WTC11 (cell line): ENCODE measurements around the gene NEO1. TPM values are rescaled to one million over a fixed set of nuclear protein-coding genes. Genes with fewer than 3 reads are reported as not detected.

Experiments
- ATAC-seq: fragments of 200-7000 bp; cut with Tn5 transposase; 2 replicates; pipeline ENCODE4 v1.10.0; 2021; ENCODE audit warnings: mild to moderate bottlenecking, moderate library complexity
- CTCF ChIA-PET: fragments of 300-600 bp; sonication (Branson Sonifier 250); formaldehyde crosslinking; loops from one replicate; lab custom pipeline; 2021; ENCODE audit warnings: antibody characterized with exemption; lab: Charles Lee
- POLR2A ChIA-PET: fragments of 350-600 bp; sonication (Branson Sonifier 250); formaldehyde crosslinking; loops from one replicate; lab custom pipeline; 2021; ENCODE audit warnings: antibody characterized with exemption; lab: Charles Lee
- DNase-seq: peaks from one replicate; pipeline ENCODE4 v3.0.0; 2021; ENCODE audit warnings: low spot score
- H3K27ac Mint-ChIP-seq: 2 replicates; pipeline ENCODE4 v1.8.0; 2021; ENCODE audit warnings: mixed read lengths
- H3K27me3 Mint-ChIP-seq: 2 replicates; pipeline ENCODE4 v1.8.0; 2021; ENCODE audit warnings: low read depth, mild to moderate bottlenecking, moderate library complexity, mixed read lengths
- H3K36me3 Mint-ChIP-seq: 2 replicates; pipeline ENCODE4 v1.8.0; 2021; ENCODE audit warnings: mixed read lengths
- H3K4me1 Mint-ChIP-seq: 2 replicates; pipeline ENCODE4 v1.8.0; 2022; ENCODE audit warnings: mixed read lengths
- H3K4me3 Mint-ChIP-seq: 2 replicates; pipeline ENCODE4 v1.8.0; 2021; ENCODE audit warnings: mild to moderate bottlenecking, moderate library complexity, mixed read lengths
- H3K9me3 Mint-ChIP-seq: 2 replicates; pipeline ENCODE4 v1.8.0; 2021; ENCODE audit warnings: mixed read lengths
- CBFB ChIP-seq: sonication (generic); formaldehyde crosslinking; IDR thresholded peaks from 2 replicates; pipeline ENCODE4 v1.8.1; 2022; ENCODE audit warnings: mild to moderate bottlenecking, low read depth, missing genetic modification reagents
- ELF4 ChIP-seq: sonication (generic); formaldehyde crosslinking; IDR thresholded peaks from 2 replicates; pipeline ENCODE4 v1.8.1; 2022; ENCODE audit warnings: low read depth, mild to moderate bottlenecking, moderate library complexity, missing genetic modification reagents
- EMX1 ChIP-seq: fragments of 250-450 bp; sonication (Bioruptor Pico); IDR thresholded peaks from 2 replicates; pipeline ENCODE4 v1.8.0; 2021; ENCODE audit warnings: mild to moderate bottlenecking
- GABPB1 ChIP-seq: sonication (generic); formaldehyde crosslinking; IDR thresholded peaks from 2 replicates; pipeline ENCODE4 v1.8.1; 2023; ENCODE audit warnings: mild to moderate bottlenecking, missing genetic modification reagents
- KAT7 ChIP-seq: sonication (generic); formaldehyde crosslinking; IDR thresholded peaks from 2 replicates; pipeline ENCODE4 v1.8.1; 2023; ENCODE audit warnings: missing genetic modification reagents, mild to moderate bottlenecking, borderline replicate concordance
- NFATC4 ChIP-seq: fragments of 250-450 bp; sonication (Bioruptor Pico); IDR thresholded peaks from 2 replicates; pipeline ENCODE4 v1.9.0; 2021; ENCODE audit warnings: mild to moderate bottlenecking
- OVOL2 ChIP-seq: fragments of 250-450 bp; sonication (Bioruptor Pico); IDR thresholded peaks from 2 replicates; pipeline ENCODE4 v1.9.0; 2021; ENCODE audit warnings: mild to moderate bottlenecking, borderline replicate concordance
- RELA ChIP-seq: sonication (generic); formaldehyde crosslinking; IDR thresholded peaks from 2 replicates; pipeline ENCODE4 v1.8.1; 2022; ENCODE audit warnings: missing genetic modification reagents, mild to moderate bottlenecking, borderline replicate concordance
- SMAD3 ChIP-seq: sonication (generic); formaldehyde crosslinking; IDR thresholded peaks from 2 replicates; pipeline ENCODE4 v1.8.0; 2022; ENCODE audit warnings: missing genetic modification reagents, mild to moderate bottlenecking, borderline replicate concordance
- SP1 ChIP-seq: sonication (generic); formaldehyde crosslinking; conservative IDR thresholded peaks from 2 replicates; pipeline ENCODE4 v1.8.1; 2022; ENCODE audit warnings: missing genetic modification reagents
- TCF7 ChIP-seq: sonication (generic); formaldehyde crosslinking; IDR thresholded peaks from 2 replicates; pipeline ENCODE4 v1.8.0; 2022; ENCODE audit warnings: mild to moderate bottlenecking, low read depth, missing genetic modification reagents, moderate library complexity
- ZNF138 ChIP-seq: sonication (generic); formaldehyde crosslinking; conservative IDR thresholded peaks from 2 replicates; pipeline ENCODE4 v1.8.1; 2022; ENCODE audit warnings: mild to moderate bottlenecking, moderate library complexity, missing genetic modification reagents
- ZNF423 ChIP-seq: fragments of 250-450 bp; sonication (Bioruptor Pico); IDR thresholded peaks from 2 replicates; pipeline ENCODE4 v2.1.2; 2022; ENCODE audit warnings: mild to moderate bottlenecking, moderate library complexity
- ZNF671 ChIP-seq: fragments of 250-450 bp; sonication (Bioruptor Pico); IDR thresholded peaks from 2 replicates; pipeline ENCODE4 v1.8.0; 2021; ENCODE audit warnings: mild to moderate bottlenecking
- total RNA-seq: library from RNA; stranded (reverse); gene quantifications from 3 replicates; pipeline ENCODE4 v1.2.3, GENCODE V29; 2021
- TF ChIP-seq, protein P1 (sequence below): fragments of 250-450 bp; sonication (Bioruptor Pico); IDR thresholded peaks from 2 replicates; pipeline ENCODE4 v2.1.2; 2022; ENCODE audit warnings: mild to moderate bottlenecking, moderate library complexity
- TF ChIP-seq, protein P2 (sequence below): sonication (generic); formaldehyde crosslinking; IDR thresholded peaks from 2 replicates; pipeline ENCODE4 v1.8.1; 2023; ENCODE audit warnings: mild to moderate bottlenecking, missing genetic modification reagents, moderate library complexity
- TF ChIP-seq, protein P3 (sequence below): sonication (generic); formaldehyde crosslinking; IDR thresholded peaks from 2 replicates; pipeline ENCODE4 v1.8.0; 2023; ENCODE audit warnings: mild to moderate bottlenecking, missing genetic modification reagents
- TF ChIP-seq, protein P4 (sequence below): sonication (generic); formaldehyde crosslinking; IDR thresholded peaks from 2 replicates; pipeline ENCODE4 v1.8.1; 2022; ENCODE audit warnings: mild to moderate bottlenecking, moderate library complexity, missing genetic modification reagents
- TF ChIP-seq, protein P5 (sequence below): sonication (generic); formaldehyde crosslinking; IDR thresholded peaks from 2 replicates; pipeline ENCODE4 v1.8.0; 2023; ENCODE audit warnings: missing genetic modification reagents
- TF ChIP-seq, protein P6 (sequence below): sonication (generic); formaldehyde crosslinking; IDR thresholded peaks from 2 replicates; pipeline ENCODE4 v1.8.1; 2023; ENCODE audit warnings: mild to moderate bottlenecking, missing genetic modification reagents

Gene NEO1
- total RNA-seq, 1 experiment from 2014 or later, result 37.1 TPM

DNA sequence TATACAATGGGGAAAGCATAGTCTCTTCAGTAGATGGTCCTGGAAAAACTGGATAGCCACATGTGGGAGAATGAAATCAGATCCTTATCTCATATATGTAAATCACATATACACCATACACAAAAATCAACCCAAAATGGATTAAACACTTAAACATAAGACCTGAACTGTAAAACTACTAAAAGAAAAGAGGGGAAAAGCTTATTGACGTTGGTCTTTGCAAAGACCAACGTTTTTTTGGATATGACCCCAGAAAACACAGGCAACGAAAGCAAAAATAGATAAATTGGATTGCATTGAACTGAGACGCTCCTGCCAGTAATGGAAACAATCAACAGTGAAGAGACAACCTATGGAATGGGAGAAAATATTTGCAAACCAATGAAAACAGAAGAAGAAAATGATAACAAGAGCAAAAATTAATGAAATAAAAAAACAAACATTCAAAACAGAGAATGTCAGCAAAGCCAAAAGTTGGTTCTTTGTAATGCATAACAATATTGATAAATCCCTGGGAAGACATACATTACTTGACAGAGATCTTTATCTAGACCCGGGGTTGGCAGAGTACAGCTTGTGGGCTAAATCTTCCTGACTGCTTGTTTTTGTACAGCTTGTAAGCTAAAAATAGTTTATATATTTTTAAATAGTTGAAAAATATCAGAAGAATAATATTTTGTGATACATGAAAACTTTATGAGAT, 86.9 kb downstream of the NEO1 start (continued):
- TF ChIP-seq, protein P1, sequence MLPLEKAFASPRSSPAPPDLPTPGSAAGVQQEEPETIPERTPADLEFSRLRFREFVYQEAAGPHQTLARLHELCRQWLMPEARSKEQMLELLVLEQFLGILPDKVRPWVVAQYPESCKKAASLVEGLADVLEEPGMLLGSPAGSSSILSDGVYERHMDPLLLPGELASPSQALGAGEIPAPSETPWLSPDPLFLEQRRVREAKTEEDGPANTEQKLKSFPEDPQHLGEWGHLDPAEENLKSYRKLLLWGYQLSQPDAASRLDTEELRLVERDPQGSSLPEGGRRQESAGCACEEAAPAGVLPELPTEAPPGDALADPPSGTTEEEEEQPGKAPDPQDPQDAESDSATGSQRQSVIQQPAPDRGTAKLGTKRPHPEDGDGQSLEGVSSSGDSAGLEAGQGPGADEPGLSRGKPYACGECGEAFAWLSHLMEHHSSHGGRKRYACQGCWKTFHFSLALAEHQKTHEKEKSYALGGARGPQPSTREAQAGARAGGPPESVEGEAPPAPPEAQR (CRISPR knock-in tag), result no peak
- TF ChIP-seq ZNF138 (CRISPR knock-in tag) (no peak), TCF7 (no peak), SMAD3 (CRISPR knock-in tag) (no peak), CBFB (CRISPR knock-in tag) (no peak)
- TF ChIP-seq, protein P2, sequence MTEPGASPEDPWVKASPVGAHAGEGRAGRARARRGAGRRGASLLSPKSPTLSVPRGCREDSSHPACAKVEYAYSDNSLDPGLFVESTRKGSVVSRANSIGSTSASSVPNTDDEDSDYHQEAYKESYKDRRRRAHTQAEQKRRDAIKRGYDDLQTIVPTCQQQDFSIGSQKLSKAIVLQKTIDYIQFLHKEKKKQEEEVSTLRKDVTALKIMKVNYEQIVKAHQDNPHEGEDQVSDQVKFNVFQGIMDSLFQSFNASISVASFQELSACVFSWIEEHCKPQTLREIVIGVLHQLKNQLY (CRISPR knock-in tag), result no peak
- TF ChIP-seq, protein P3, sequence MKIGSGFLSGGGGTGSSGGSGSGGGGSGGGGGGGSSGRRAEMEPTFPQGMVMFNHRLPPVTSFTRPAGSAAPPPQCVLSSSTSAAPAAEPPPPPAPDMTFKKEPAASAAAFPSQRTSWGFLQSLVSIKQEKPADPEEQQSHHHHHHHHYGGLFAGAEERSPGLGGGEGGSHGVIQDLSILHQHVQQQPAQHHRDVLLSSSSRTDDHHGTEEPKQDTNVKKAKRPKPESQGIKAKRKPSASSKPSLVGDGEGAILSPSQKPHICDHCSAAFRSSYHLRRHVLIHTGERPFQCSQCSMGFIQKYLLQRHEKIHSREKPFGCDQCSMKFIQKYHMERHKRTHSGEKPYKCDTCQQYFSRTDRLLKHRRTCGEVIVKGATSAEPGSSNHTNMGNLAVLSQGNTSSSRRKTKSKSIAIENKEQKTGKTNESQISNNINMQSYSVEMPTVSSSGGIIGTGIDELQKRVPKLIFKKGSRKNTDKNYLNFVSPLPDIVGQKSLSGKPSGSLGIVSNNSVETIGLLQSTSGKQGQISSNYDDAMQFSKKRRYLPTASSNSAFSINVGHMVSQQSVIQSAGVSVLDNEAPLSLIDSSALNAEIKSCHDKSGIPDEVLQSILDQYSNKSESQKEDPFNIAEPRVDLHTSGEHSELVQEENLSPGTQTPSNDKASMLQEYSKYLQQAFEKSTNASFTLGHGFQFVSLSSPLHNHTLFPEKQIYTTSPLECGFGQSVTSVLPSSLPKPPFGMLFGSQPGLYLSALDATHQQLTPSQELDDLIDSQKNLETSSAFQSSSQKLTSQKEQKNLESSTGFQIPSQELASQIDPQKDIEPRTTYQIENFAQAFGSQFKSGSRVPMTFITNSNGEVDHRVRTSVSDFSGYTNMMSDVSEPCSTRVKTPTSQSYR (CRISPR knock-in tag), result no peak

DNA sequence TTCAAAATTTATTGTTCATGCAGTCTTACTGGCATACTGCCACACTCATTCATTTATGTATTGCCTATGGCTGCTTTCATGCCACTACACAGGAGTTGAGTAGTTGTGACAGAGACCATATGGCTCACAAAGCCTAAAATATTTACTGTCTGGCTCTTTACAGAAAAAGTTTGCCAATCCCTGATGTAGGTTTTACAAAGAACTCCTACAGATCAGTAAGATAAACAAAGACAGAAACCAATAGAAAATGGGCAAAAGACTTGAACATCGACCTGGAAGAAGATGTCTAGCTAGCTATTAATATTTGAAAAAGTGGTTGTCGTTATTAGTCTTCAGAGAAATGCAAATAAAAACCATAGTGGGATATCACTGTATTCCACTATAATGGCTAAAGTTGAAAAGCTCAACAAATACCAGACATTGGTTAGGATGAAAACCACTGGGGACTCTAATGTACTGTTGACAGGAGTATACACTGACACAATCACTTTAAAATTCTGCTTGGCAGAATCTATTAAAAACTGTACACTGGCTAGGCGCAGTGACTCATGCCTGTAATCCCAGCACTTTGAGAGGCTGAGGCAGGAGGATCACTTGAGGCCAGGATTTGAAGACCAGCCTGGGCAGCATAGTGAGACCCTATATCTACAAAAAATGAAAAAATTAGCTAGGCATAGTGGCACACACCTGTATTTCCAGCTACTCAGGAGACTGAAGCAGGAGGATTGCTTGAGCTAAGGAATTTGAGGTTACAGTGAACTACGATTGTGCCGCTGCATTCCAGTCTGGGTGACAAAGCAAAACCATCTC, 87.7 kb downstream of the NEO1 start:
- CTCF ChIA-PET, result no interaction called here
- no peak for DNase-seq
- Mint-ChIP-seq H3K36me3 (no peaks in the 10 kb centered on the region), H3K4me1 (no peaks in the 10 kb centered on the region), H3K27me3 (no peaks in the 10 kb centered on the region), H3K9me3 (no peaks in the 10 kb centered on the region), H3K27ac (no peak overlapping the region), H3K4me3 (no peak overlapping the region)
- POLR2A ChIA-PET, result no interaction called here
- no peak for ATAC-seq
- TF ChIP-seq, protein P4, sequence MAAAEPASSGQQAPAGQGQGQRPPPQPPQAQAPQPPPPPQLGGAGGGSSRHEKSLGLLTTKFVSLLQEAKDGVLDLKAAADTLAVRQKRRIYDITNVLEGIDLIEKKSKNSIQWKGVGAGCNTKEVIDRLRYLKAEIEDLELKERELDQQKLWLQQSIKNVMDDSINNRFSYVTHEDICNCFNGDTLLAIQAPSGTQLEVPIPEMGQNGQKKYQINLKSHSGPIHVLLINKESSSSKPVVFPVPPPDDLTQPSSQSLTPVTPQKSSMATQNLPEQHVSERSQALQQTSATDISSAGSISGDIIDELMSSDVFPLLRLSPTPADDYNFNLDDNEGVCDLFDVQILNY (CRISPR knock-in tag), result no peak
- no peak for TF ChIP-seq KAT7 (CRISPR knock-in tag)
- TF ChIP-seq ELF4 (CRISPR knock-in tag), result no peak
- no peak for TF ChIP-seq SMAD3 (CRISPR knock-in tag)
- no peak for TF ChIP-seq OVOL2
- no peak for TF ChIP-seq NFATC4 (CRISPR knock-in tag)
- TF ChIP-seq, protein P5, sequence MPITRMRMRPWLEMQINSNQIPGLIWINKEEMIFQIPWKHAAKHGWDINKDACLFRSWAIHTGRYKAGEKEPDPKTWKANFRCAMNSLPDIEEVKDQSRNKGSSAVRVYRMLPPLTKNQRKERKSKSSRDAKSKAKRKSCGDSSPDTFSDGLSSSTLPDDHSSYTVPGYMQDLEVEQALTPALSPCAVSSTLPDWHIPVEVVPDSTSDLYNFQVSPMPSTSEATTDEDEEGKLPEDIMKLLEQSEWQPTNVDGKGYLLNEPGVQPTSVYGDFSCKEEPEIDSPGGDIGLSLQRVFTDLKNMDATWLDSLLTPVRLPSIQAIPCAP (CRISPR knock-in tag), result no peak
- TF ChIP-seq SP1, result no peak
- no peak for TF ChIP-seq RELA (CRISPR knock-in tag)
- TF ChIP-seq EMX1, result no peak
- TF ChIP-seq ZNF671 (CRISPR knock-in tag), result no peak
- TF ChIP-seq, protein P1 (CRISPR knock-in tag), result no peak
- no peak for TF ChIP-seq ZNF423 (CRISPR knock-in tag)
- no peak for TF ChIP-seq GABPB1
- TF ChIP-seq, protein P6, sequence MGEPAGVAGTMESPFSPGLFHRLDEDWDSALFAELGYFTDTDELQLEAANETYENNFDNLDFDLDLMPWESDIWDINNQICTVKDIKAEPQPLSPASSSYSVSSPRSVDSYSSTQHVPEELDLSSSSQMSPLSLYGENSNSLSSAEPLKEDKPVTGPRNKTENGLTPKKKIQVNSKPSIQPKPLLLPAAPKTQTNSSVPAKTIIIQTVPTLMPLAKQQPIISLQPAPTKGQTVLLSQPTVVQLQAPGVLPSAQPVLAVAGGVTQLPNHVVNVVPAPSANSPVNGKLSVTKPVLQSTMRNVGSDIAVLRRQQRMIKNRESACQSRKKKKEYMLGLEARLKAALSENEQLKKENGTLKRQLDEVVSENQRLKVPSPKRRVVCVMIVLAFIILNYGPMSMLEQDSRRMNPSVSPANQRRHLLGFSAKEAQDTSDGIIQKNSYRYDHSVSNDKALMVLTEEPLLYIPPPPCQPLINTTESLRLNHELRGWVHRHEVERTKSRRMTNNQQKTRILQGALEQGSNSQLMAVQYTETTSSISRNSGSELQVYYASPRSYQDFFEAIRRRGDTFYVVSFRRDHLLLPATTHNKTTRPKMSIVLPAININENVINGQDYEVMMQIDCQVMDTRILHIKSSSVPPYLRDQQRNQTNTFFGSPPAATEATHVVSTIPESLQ (CRISPR knock-in tag), result no peak
